HEK293T (cell line): ENCODE results near the gene OR2T10.
"Not testable (repeated sequence)": the region's sequence is repeated elsewhere in the genome, so short reads cannot be mapped to it uniquely, and the experiment has no call there.

Experiments
- CTCF ChIA-PET: fragments of 350-600 bp; formaldehyde crosslinking; extraction: SDS; loops from one replicate; lab custom pipeline; 2021; ENCODE audit warnings: antibody characterized with exemption, inconsistent platforms; lab: Yijun Ruan, JAX
- POLR2A ChIA-PET: fragments of 350-600 bp; formaldehyde crosslinking; extraction: SDS; loops from one replicate; lab custom pipeline; 2020; ENCODE audit warnings: antibody characterized with exemption, inconsistent platforms; lab: Yijun Ruan, JAX
- DNase-seq: peaks from one replicate; pipeline ENCODE4 v3.0.0; 2012; ENCODE audit warnings: mixed read lengths; ENCODE audit errors: extremely low spot score
- ARNT ChIP-seq: fragments of 450-650 bp; IDR thresholded peaks from 2 replicates; pipeline ENCODE4 v1.6.1; 2017; ENCODE audit warnings: mild to moderate bottlenecking
- BHLHE40 ChIP-seq: fragments of 450-650 bp; IDR thresholded peaks from 2 replicates; pipeline ENCODE4 v1.6.1; 2016; ENCODE audit warnings: mild to moderate bottlenecking, moderate library complexity, borderline replicate concordance
- CTBP1 ChIP-seq: fragments of 450-650 bp; IDR thresholded peaks from 2 replicates; pipeline ENCODE4 v1.6.1; 2016; ENCODE audit warnings: borderline replicate concordance
- ELF4 ChIP-seq: fragments of 450-650 bp; IDR thresholded peaks from 2 replicates; pipeline ENCODE4 v1.6.1; 2017; ENCODE audit warnings: antibody characterized with exemption
- FOXA1 ChIP-seq: fragments of 450-650 bp; IDR thresholded peaks from 2 replicates; pipeline ENCODE4 v1.6.1; 2016; ENCODE audit warnings: mild to moderate bottlenecking
- FOXK2 ChIP-seq: fragments of 450-650 bp; IDR thresholded peaks from 2 replicates; pipeline ENCODE4 v1.6.1; 2016; ENCODE audit warnings: mild to moderate bottlenecking
- FOXM1 ChIP-seq: fragments of 450-650 bp; IDR thresholded peaks from 2 replicates; pipeline ENCODE4 v1.6.1; 2017; ENCODE audit warnings: mild to moderate bottlenecking, borderline replicate concordance
- HDGF ChIP-seq: fragments of 450-650 bp; IDR thresholded peaks from 2 replicates; pipeline ENCODE4 v1.6.1; 2017; ENCODE audit warnings: antibody characterized with exemption, borderline replicate concordance
- L3MBTL2 ChIP-seq: fragments of 450-650 bp; conservative IDR thresholded peaks from 2 replicates; pipeline ENCODE4 v1.6.1; 2016; ENCODE audit warnings: mild to moderate bottlenecking
- LEF1 ChIP-seq: fragments of 450-650 bp; IDR thresholded peaks from 2 replicates; pipeline ENCODE4 v1.6.1; 2017; ENCODE audit warnings: mild to moderate bottlenecking, borderline replicate concordance
- NFRKB ChIP-seq: fragments of 450-650 bp; IDR thresholded peaks from 2 replicates; pipeline ENCODE4 v1.6.1; 2016; ENCODE audit warnings: mild to moderate bottlenecking, moderate library complexity
- SP1 ChIP-seq: fragments of 450-650 bp; IDR thresholded peaks from 2 replicates; pipeline ENCODE4 v1.6.1; 2017
- SUZ12 ChIP-seq: fragments of 450-650 bp; IDR thresholded peaks from 2 replicates; pipeline ENCODE4 v1.6.1; 2016; ENCODE audit warnings: mild to moderate bottlenecking
- TARDBP ChIP-seq: fragments of 450-650 bp; IDR thresholded peaks from 2 replicates; pipeline ENCODE4 v1.6.1; 2016
- ZNF384 ChIP-seq: fragments of 450-650 bp; IDR thresholded peaks from 2 replicates; pipeline ENCODE4 v1.6.1; 2016
- TF ChIP-seq, protein P1 (sequence below): fragments of 450-650 bp; IDR thresholded peaks from 2 replicates; pipeline ENCODE4 v1.6.1; 2016

The OR2T10 gene, protein sequence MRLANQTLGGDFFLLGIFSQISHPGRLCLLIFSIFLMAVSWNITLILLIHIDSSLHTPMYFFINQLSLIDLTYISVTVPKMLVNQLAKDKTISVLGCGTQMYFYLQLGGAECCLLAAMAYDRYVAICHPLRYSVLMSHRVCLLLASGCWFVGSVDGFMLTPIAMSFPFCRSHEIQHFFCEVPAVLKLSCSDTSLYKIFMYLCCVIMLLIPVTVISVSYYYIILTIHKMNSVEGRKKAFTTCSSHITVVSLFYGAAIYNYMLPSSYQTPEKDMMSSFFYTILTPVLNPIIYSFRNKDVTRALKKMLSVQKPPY

DNA sequence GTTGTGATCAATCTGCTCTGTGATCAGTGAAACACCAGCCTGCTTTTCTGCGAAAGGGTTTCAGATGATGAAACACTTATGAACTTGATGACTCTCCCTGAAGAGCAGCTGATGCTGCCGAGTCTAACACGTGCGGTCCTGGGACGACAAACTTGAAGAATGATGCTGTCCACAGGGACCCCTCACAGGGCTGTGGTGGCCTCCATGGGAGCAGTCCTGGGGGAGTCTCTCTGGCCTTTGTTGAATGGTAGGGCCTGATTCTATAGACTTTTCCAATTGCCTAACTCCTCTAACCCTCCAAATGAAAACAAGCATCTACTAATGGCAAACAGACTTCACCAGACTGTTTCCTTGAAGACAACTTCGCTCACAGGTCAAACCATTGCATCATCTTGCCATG is at the start of gene OR2T10:
TSS of gene OR2T10 (minus strand) at position 112 of the 400 bp plus-strand sequence. CDS start 3,932 bp downstream, outside the sequence.
- ChIA-PET POLR2A (no interaction called here), CTCF (no interaction called here)
- no peak for DNase-seq
- TF ChIP-seq CTBP1, result no peak
- no peak for TF ChIP-seq ZNF384
- no peak for TF ChIP-seq ELF4
- no peak for TF ChIP-seq FOXA1
- no peak for TF ChIP-seq L3MBTL2
- TF ChIP-seq NFRKB, result no peak
- no peak for TF ChIP-seq FOXK2
- no peak for TF ChIP-seq SP1
- TF ChIP-seq FOXM1, result no peak
- no peak for TF ChIP-seq LEF1
- no peak for TF ChIP-seq SUZ12
- TF ChIP-seq BHLHE40, result no peak
- TF ChIP-seq TARDBP, result no peak
- TF ChIP-seq ARNT, result no peak
- TF ChIP-seq HDGF, result no peak

DNA sequence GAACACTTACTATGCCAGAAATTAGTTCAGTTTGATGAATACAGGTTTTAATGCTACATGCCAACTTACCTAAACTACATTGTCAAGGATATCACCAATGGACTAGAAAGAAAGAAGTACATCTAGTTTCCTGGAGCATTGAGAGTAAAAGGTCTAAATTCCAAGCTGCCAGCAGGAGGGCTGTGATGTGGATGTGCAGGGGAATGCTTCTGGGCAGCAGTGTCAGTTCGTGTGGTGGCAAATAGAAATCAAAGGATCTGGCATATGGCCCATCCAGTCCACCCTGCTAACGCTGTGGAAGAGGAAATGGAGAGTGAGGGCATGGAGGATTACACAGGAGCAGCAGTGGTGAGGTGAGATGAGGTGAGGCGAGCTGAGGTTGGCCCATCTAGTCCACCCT is 47.7 kb upstream of the OR2T10 start, which contains the start of gene OR2T35:
TSS of gene OR2T35 (minus strand) at position 101 of the 400 bp plus-strand sequence. CDS start 6,020 bp downstream, outside the sequence.
- CTCF ChIA-PET, DNase-seq, POLR2A ChIA-PET: not testable (repeated sequence)

DNA sequence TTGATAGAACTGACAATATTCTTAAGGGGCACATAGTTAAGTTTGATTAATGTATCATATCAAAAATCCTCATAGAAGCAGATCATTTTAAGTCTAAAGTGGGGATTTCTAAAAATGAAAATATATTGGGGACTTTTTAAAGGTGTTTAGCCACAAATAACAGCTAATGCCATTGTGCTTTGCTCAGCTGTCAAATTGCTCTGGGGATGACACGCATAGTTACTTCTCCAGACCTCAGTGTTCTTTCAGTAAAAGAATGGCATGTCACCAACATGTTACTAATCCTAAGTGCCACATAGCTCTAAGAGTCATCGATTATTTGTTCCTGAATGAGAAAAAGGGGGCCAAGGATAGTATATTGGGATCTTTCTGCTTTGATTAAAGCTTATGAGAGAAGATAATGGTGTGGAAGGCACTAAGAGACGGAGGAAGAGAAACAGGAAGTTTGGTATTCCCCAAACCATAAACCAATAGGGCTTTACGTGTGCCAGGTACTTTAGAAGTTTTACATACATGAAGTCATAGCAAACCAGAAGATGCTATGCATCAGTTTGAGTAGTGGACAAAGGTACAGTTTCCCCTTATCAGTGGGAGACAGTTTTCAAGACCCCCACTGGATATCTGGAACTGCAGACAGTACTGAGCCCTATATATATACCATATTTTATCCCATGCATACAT is 45.6 kb upstream of the OR2T10 start:
- DNase-seq, CTCF ChIA-PET, POLR2A ChIA-PET: not testable (repeated sequence)

- DNase-seq, CTCF ChIA-PET, POLR2A ChIA-PET: not testable (repeated sequence)
Measured at GRCh38 chr1:248641583-248641982, 44.1 kb upstream of the OR2T10 start.

DNA sequence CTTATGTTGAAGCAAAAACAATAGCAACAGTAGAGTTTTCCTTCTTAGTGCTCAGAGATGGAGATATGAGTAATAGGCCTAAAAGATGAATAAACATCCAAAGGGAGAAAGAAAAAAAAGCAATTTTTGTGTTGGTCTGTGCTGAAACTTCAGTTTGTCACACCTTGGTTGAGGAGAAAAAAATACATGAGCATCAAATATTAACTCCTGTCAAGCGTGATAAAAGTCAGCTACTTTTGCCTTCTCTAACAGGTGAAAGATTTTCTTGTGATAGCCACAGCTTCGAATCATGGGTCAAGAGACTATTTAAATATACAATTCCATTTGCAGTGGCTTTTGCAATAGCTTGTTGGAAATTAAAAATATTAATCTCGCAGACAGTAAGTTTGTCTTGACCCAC is 43.4 kb upstream of the OR2T10 start:
- CTCF ChIA-PET, POLR2A ChIA-PET, DNase-seq: not testable (repeated sequence)

DNA sequence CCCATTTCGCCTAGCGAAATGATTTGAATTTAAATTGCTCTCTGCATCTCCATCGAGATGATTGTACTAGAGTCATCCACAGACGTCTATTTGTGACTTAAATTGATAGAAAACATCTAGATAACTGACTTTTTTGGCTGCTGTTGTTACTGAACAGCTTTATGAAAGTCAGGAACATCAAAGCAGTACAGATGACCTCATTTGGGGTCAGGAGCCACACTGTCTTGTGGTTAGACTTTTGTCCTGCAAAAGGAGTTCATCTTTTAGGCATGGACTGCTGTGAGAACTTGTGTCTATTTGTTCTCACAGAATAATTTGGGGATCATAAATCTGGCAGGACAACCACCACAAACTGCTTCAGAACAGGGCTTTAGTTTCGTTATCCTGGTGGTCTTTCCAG is 42.2 kb upstream of the OR2T10 start:
- POLR2A ChIA-PET, CTCF ChIA-PET, DNase-seq: not testable (repeated sequence)

GRCh38 chr1:248636612-248637011 is 39.1 kb upstream of the OR2T10 start:
- DNase-seq, POLR2A ChIA-PET, CTCF ChIA-PET: not testable (repeated sequence)

DNA sequence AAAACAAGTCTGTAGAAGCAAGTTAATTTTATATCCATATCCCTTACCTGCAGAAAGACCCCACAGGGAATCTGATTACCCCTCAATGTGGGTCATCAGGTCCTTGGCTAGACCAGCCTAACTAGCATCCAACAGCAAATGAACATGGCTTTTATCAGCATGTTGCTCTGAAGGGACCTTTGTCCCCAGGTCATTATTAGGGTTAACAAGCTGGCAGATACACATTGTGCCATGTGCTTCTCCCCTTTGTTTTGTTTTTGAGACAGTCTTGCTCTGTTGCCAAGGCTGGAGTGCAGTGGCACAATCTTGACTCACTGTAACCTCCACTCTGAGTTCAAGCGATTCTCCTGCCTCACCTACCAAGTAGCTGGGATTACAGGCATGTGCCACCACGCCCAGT is 37.5 kb upstream of the OR2T10 start, which contains the start of gene OR2T11:
TSS of gene OR2T11 (minus strand) at position 101 of the 400 bp plus-strand sequence. CDS start 7,963 bp downstream, outside the sequence.
- CTCF ChIA-PET, POLR2A ChIA-PET, DNase-seq: not testable (repeated sequence)

GRCh38 chr1:248631354-248632008 is 34.0 kb upstream of the OR2T10 start:
- POLR2A ChIA-PET, result no interaction called here
- DNase-seq, result no peak
- CTCF ChIA-PET, result no interaction called here
- TF ChIP-seq HDGF (no peak), ELF4 (no peak), ZNF384 (no peak), CTBP1 (no peak), ARNT (no peak), LEF1 (no peak), BHLHE40 (no peak), FOXK2 (no peak)
- TF ChIP-seq, protein P1, sequence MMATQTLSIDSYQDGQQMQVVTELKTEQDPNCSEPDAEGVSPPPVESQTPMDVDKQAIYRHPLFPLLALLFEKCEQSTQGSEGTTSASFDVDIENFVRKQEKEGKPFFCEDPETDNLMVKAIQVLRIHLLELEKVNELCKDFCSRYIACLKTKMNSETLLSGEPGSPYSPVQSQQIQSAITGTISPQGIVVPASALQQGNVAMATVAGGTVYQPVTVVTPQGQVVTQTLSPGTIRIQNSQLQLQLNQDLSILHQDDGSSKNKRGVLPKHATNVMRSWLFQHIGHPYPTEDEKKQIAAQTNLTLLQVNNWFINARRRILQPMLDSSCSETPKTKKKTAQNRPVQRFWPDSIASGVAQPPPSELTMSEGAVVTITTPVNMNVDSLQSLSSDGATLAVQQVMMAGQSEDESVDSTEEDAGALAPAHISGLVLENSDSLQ, result no peak
